Fibroblast of lung (primary cell): ENCODE measurements around the gene PRKAG2. TPM values are rescaled to one million over a fixed set of nuclear protein-coding genes. Genes with fewer than 3 reads are reported as not detected.

Experiments used
- DNase-seq, 2 donors: peaks; one replicate each; pipeline versions ENCODE4 v3.0.0 to v3.0.0-alpha.2; 2010; ENCODE audit warnings: low read depth in 2 of 2
- H2AFZ ChIP-seq: 2 replicates; pipeline ENCODE4 v1.5.1; 2012; ENCODE audit warnings: low read length, control low read depth, inconsistent platforms
- H3K27ac ChIP-seq: 2 replicates; pipeline ENCODE4 v1.5.1; 2011; ENCODE audit warnings: low read length, control low read depth; ENCODE audit not compliant: insufficient read depth
- H3K27me3 ChIP-seq: 2 replicates; pipeline ENCODE4 v1.5.1; 2011; ENCODE audit warnings: mild to moderate bottlenecking, low read length; ENCODE audit not compliant: control insufficient read depth, insufficient read depth
- H3K36me3 ChIP-seq: 2 replicates; pipeline ENCODE4 v1.5.1; 2011; ENCODE audit warnings: low read length; ENCODE audit not compliant: control insufficient read depth, insufficient read depth
- H3K4me1 ChIP-seq: 2 replicates; pipeline ENCODE4 v1.5.1; 2011; ENCODE audit warnings: low read length; ENCODE audit not compliant: control insufficient read depth, insufficient read depth; ENCODE audit errors: extremely low read depth
- H3K4me2 ChIP-seq: 2 replicates; pipeline ENCODE4 v1.5.1; 2011; ENCODE audit warnings: low read length, control low read depth; ENCODE audit not compliant: insufficient read depth; ENCODE audit errors: extremely low read depth
- H3K4me3 ChIP-seq, 4 experiments: fragments of 200-600 bp in 1 of 4; sonication (generic) in 1 of 4; replicated peaks in 1 of 4; 2 replicates each; pipeline ENCODE4 v1.5.1; 2011 to 2016; ENCODE audit warnings: low read length in 4 of 4, low read depth in 3 of 4, mild to moderate bottlenecking in 3 of 4, control low read depth in 2 of 4, inconsistent platforms in 1 of 4, mixed read lengths in 1 of 4; ENCODE audit not compliant: insufficient read depth in 1 of 4; ENCODE audit errors: control extremely low read depth in 1 of 4
- H3K79me2 ChIP-seq: 2 replicates; pipeline ENCODE4 v1.5.1; 2012; ENCODE audit warnings: mild to moderate bottlenecking, low read length, inconsistent platforms; ENCODE audit not compliant: control insufficient read depth, insufficient read depth
- H3K9ac ChIP-seq: 2 replicates; pipeline ENCODE4 v1.5.1; 2011; ENCODE audit warnings: mild to moderate bottlenecking, low read length, control low read depth; ENCODE audit not compliant: insufficient read depth
- H3K9me3 ChIP-seq: 2 replicates; pipeline ENCODE4 v1.5.1; 2012; ENCODE audit warnings: low read depth, low read length; ENCODE audit not compliant: control insufficient read depth, insufficient read depth
- H4K20me1 ChIP-seq: 2 replicates; pipeline ENCODE4 v1.5.1; 2011; ENCODE audit warnings: low read length; ENCODE audit not compliant: control insufficient read depth, insufficient read depth; ENCODE audit errors: extremely low read depth
- EZH2 ChIP-seq: IDR thresholded peaks from 2 replicates; pipeline ENCODE4 v1.5.1; 2012; ENCODE audit warnings: low read length, control low read depth, mild to moderate bottlenecking; ENCODE audit errors: missing control alignments
- polyA plus RNA-seq, 2 donors: library from polyadenylated mRNA; depleted of rRNA in 1 of 2; stranded (reverse) in 1 of 2; unstranded in 1 of 2; fragments of >200 nt; gene quantifications; 2 replicates each; pipeline ENCODE4 v1.2.1, GENCODE V29; 2011 to 2012; ENCODE audit warnings: missing spikeins in 1 of 2
- total RNA-seq: library from RNA; depleted of rRNA; stranded (reverse); fragments of >200 nt; gene quantifications from 2 replicates; pipeline ENCODE4 v1.2.1, GENCODE V29; 2014
- TF ChIP-seq, protein P1 (sequence below), 2 donors: IDR thresholded peaks in 1 of 2; conservative IDR thresholded peaks in 1 of 2; 1 replicate in 1 of 2; 2 replicates in 1 of 2; pipeline ENCODE4 v1.5.1; 2011 to 2012; ENCODE audit warnings: low read length in 2 of 2, control low read depth in 1 of 2, inconsistent platforms in 1 of 2, low read depth in 1 of 2, mild to moderate bottlenecking in 1 of 2

PRKAG2 gene
- total and polyA plus RNA-seq, 2 donors (not counting 1 experiment from before 2014, with no cell fraction given) = 11.9 to 56.7 TPM

GRCh38 chr7:151824373-151824933, 52.5 kb downstream of the PRKAG2 start:
- H3K79me2 ChIP-seq = no peaks in the 10 kb centered on the region
- no peaks in the 10 kb centered on the region for H4K20me1 ChIP-seq
- H3K36me3 ChIP-seq = no peaks in the 10 kb centered on the region
- H3K27me3 ChIP-seq = no peaks in the 10 kb centered on the region
- H3K27ac ChIP-seq = no peak overlapping the region
- H3K9me3 ChIP-seq = no peaks in the 10 kb centered on the region
- TF ChIP-seq, protein P1, sequence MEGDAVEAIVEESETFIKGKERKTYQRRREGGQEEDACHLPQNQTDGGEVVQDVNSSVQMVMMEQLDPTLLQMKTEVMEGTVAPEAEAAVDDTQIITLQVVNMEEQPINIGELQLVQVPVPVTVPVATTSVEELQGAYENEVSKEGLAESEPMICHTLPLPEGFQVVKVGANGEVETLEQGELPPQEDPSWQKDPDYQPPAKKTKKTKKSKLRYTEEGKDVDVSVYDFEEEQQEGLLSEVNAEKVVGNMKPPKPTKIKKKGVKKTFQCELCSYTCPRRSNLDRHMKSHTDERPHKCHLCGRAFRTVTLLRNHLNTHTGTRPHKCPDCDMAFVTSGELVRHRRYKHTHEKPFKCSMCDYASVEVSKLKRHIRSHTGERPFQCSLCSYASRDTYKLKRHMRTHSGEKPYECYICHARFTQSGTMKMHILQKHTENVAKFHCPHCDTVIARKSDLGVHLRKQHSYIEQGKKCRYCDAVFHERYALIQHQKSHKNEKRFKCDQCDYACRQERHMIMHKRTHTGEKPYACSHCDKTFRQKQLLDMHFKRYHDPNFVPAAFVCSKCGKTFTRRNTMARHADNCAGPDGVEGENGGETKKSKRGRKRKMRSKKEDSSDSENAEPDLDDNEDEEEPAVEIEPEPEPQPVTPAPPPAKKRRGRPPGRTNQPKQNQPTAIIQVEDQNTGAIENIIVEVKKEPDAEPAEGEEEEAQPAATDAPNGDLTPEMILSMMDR (conservative IDR thresholded peaks at IDR 0.05 in 1 of 2, IDR thresholded peaks at IDR 0.05 in 1 of 2; ENCODE audit: low read depth in 1 of 2, low read length in 2 of 2) = no peak
- no peak for TF ChIP-seq EZH2
- no peak overlapping the region for H3K4me2 ChIP-seq
- no peak for DNase-seq
- H3K4me1 ChIP-seq = no peaks in the 10 kb centered on the region
- no peak overlapping the region for H3K9ac ChIP-seq
- peak overlapping the region in 2 of 4 experiments; percentile 2 to 5 for H3K4me3 ChIP-seq
- H2AFZ ChIP-seq = no peak overlapping the region

- Histone ChIP-seq H3K27me3 (no peaks in the 10 kb centered on the region), H3K9ac (no peak overlapping the region), H3K4me1 (no peaks in the 10 kb centered on the region), H3K4me3 (peak overlapping the region in 2 of 4 experiments; percentile 2 to 5), H3K4me2 (no peak overlapping the region), H3K27ac (no peak overlapping the region), H4K20me1 (no peaks in the 10 kb centered on the region), H2AFZ (no peak overlapping the region), H3K36me3 (no peaks in the 10 kb centered on the region), H3K9me3 (no peaks in the 10 kb centered on the region), H3K79me2 (no peaks in the 10 kb centered on the region)
- TF ChIP-seq, protein P1 (conservative IDR thresholded peaks at IDR 0.05 in 1 of 2, IDR thresholded peaks at IDR 0.05 in 1 of 2; ENCODE audit: low read depth in 1 of 2, low read length in 2 of 2) = no peak
- no peak for TF ChIP-seq EZH2
- peak in 1 of 2 donors; percentile 6 for DNase-seq
These were observed 53.1 kb downstream of the PRKAG2 start for GRCh38 chr7:151823566-151824372.

- H3K4me2 ChIP-seq = no peak overlapping the region
- no peaks in the 10 kb centered on the region for H4K20me1 ChIP-seq
- no peaks in the 10 kb centered on the region for H3K36me3 ChIP-seq
- no peak overlapping the region for H2AFZ ChIP-seq
- H3K79me2 ChIP-seq = no peaks in the 10 kb centered on the region
- H3K4me1 ChIP-seq = no peaks in the 10 kb centered on the region
- H3K27me3 ChIP-seq = no peaks in the 10 kb centered on the region
- no peak overlapping the region for H3K27ac ChIP-seq
- H3K9me3 ChIP-seq = no peaks in the 10 kb centered on the region
- TF ChIP-seq EZH2 = no peak
- TF ChIP-seq, protein P1 (conservative IDR thresholded peaks at IDR 0.05 in 1 of 2, IDR thresholded peaks at IDR 0.05 in 1 of 2; ENCODE audit: low read depth in 1 of 2, low read length in 2 of 2) = no peak
- no peak overlapping the region for H3K4me3 ChIP-seq
- no peak overlapping the region for H3K9ac ChIP-seq
- DNase-seq = no peak
These were observed 54.3 kb downstream of the PRKAG2 start for GRCh38 chr7:151822541-151823181.
